T-helper 1 cell (primary cell): Measurements from ENCODE around the gene FARSA.
"Not testable (repeated sequence)": the region's sequence is repeated elsewhere in the genome, so short reads cannot be mapped to it uniquely, and the experiment has no call there.

Experiments
- DNase-seq, 5 donors: peaks; one replicate each; pipeline ENCODE4 v3.0.0-alpha.2; 2012 to 2020
- total RNA-seq, 4 donors: gene quantifications; one replicate each; lab custom pipeline; 2026; lab: John Stamatoyannopoulos, UW

The FARSA gene
- total RNA-seq = 17.0 to 31.2 (median 25.3) reads per million in 4 donors

DNA sequence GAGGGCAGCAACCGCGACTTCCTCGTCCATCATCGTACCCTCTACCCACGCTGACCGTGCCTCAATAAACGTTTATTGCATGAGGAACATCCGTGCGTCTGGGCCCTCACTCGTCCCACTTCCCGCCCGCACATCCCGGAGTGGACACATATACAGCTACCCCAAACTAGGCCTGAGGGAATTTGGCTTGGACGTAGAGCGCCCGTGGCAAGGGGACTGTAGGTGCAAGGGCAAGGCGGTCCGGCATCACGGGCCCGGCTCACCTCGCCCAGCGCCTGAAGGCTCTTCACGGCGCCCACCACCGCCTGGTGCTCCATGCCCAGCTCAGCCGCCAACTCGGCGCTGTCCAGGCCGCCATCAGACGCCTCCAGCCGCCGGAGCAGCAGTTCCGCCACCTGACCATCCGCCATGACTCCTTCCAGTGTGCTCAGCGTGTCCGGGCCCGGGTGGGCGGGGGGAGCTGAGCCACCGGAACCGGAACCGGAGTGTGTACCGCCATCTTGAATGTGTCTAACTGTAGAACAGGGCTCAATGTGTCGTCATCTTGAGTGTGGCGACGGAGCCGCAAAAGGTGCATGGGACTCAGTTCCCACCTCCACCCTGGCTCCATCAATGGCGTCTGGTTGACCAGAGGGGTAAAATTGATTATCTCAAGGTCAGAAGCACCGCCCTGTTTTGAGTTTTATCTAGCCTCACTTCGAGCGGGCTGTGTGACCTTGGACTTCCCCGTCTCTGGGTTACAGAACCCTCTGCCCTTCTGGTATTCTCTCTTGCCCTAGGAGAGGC is at the start of gene FARSA:
Gene FARSA, minus strand, starts transcription at position 425 of the 786 bp plus-strand sequence. Its CDS starts 15 bp downstream, at position 410.
- DNase-seq = peak; percentile 78 to 90 (median 84)

DNA sequence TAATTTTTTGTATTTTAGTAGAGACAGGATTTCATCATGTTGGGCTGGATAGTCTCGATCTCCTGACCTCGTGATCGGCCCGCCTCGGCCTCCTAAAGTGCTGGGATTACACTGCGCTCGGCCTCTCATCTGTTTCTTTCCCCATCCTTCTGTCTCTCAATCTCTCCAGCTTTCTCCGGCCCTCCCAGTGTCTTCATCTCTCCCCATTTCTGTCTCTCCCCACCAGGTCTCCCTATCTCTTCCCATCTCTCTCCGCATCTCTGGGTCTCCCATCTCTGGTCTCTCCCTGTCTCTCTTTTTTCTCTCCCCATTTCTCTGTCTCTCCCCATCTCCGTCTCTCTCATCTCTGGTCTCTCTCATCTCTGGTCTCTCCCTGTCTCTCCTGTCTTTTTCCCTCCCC is 49.6 kb upstream of the FARSA start:
- no peak for DNase-seq

DNA sequence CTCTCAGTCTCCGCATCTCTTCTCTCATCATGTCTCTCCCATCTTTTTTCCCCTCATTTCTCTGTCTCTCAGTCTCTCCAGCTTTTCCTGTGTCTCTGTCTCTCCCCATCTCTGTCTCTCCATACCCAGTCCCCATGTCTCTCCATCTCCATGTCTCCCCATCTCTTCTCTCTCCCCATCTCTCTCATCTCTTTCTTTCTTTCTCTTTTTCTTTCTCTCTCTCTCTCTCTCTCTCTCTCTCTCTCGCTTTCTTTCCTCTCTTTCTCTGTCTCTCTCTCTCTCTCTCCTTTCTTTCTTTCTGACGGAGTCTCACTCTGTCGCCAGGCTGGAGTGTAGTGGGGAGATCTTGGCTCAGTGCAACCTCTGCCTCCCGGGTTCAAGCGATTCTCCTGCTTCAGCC is 49.1 kb upstream of the FARSA start:
- DNase-seq = no peak

DNA sequence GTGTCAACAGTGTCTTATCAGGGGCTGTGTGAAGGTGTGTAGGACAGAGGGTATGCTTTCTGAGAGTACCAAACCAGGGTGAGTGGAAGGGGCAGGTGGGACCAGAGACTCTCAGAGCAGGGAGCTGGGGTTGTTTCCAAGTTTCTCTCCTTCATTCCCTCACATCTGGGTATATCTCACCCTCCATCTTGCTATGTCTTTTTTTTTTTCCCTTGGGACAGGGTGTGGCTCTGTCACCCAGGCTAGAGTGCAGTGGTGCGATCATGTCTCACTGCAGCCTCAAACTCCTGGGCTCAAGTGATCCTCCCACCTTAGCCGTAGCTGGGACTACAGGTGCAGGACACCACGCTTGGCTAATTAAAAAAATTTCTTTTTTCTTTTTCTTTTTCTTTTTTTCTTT is 46.5 kb upstream of the FARSA start:
- no peak for DNase-seq

DNA sequence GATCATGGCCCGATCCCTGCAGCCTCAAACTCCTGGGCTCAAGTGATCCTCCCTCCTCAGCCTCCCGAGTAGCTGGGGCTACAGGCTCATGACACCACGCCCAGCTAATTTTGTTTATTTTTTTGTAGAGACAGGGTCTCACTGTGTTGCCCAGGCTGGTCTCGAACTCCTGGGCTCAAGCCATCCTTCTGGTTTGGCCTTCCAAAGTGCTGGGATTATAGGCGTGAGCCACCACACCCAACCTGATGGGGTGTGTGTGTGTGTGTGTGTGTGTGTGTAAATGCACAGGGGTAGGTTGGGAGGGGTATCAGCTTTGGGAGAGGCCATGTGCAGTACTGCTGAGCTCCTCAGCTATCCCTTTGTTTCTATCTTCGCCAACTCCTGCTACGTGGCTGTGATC is 42.6 kb upstream of the FARSA start:
- not testable (repeated sequence) for DNase-seq

DNA sequence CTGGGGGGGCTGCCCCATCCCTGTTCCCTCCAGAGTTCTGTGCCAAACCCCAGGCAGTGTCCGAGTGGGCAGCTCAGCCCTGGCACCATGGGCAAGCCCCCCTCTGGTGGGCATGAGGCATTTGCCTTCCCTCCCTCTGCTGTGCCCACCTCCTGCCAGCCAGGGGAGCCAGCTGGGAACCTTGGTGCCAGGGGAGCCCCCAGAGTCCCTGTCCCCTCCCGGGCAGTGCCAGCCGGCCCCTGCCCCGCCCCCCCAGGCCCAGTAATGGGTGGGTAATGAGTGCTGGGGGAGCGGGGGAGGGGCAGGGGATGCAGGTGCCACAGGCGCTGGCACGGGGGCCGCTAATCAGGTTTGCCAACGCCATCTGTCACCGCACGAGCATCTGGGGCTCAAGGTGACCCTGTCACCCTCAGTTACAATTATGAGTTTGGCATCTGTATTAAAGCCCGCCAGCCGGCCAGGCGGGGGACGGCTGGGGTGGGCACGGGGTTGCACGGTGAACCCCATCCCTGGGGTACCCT is 41.8 kb upstream of the FARSA start:
- DNase-seq = no peak

DNA sequence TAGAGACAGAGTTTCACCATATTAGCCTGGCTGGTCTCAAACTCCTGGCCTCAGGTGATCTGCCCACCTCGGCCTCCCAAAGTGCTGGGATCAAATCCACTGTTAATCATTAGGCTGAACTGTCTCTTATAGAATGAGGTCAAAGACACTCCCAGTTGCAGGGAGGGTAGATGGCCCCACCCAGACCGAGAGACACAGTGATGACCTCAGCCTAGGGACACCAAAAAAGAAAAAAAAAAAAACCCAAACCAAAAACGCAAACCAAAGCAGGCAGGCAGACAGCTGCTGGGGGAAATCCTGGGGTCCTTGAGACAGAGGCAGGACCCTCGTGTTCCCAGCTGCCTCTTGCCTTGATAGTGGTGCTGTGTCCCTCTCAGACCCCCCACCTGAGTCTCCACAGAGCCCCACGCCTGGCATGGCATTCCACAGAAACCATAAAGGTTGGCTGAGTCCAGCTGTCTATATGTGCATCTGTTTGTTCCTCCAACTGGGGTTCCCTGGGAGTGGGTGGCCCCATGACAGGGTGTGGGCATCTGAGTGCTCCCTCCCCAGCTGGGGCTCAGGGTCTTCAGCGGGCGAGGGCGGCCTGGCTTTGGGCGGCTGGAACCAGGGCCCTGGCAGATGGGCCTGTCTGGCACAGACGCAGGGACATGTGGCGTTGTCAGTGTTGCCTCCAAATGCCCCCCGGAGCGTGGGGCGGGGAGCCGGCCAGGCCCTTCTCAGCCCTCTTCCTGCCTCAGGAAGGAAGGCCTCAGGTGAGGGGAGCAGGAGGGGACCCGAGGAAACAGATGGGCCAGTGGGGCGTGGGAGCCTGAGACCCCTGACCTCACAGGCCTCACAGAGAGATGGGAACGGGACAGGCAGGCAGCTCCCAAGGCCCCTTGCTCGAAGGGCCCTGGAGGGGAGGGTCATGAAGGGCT is 41.0 kb upstream of the FARSA start:
- DNase-seq = no peak

DNA sequence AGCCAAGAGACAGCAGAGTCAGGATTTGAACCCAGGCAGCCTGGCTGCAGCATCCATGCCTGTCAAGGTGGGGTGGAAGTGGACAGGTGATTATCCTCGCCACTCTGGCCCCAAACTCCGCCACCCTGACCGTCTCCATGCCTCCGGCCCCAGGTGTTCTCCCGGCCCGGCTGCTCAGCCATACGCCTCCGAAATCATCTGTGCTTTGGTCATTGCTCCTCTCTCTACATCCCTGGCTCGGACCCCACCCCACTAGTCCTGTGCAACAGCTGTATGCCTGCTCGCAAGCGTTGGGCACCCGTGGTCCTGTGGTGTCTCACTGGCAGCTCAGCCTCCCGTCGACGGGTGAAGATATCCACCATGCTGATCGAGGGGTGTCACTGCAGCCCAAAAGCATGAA is 39.7 kb upstream of the FARSA start:
- DNase-seq = no peak

DNA sequence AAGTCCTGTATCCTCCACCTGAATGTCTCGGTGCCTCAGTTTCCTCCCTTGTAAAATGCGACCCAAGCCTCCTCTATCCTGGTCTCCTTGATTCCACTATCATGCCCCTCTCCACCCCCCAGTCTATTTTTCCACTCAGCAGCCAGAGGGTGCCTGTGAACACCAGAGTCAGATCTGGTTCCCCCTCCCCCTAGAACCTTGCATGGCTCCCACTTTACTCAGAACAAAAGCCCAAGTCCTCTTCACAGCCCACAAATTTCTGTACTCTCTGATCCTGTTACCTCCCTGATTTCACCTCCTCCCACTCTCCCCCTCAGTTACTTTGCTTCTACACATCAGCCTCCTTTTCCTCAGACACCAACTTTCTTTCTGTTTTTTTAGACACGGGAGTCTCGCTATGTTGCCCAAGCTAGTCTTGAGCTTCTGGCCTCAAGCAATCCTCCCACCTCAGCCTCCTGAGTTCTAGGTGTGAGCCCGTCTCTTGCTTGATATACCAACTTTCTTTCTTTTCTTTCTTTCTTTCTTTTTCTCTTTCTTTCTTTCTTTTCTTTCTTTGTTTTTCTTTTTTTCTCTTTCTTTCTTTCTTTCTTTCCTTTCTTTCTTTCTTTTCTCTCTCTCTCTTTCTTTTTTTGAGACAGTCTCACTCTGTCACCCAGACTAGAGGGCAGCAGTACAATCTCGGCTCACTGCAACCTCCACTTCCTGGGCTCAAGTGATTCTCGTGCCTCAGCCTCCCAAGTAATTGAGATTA is 36.7 kb upstream of the FARSA start:
- no peak for DNase-seq

DNA sequence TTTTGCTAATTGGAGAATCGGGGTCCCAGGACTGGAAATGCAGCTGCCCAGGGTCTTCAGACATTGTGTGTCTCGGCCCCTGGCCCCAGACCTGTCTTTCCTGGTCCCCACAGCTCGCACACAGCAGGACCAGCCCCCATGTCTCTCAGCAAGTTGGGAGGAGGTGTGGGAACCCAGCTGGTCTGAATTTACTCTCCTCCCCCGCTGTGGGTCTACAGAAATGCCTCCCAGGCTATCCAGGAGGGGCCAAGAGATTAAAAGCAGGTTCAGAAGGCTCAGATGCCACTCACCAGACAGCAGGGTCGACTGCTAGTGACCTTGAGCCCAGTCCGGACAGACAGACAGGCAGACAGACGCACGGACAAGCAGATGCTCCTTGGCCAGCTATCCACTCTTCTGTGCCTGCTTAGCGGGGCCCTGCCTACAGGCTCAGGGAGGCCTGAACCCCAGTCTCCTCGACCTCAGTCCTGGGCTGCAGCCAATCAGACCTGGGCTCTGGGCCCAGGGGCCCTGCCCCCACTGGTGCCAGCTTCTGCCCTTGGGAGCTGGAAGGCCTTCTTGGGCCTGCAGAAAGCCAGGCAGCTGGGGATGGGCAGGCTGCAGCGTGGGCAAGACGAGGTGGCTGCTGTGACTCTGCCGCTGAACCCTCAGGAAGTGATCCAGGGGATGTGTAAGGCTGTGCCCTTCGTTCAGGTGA is 35.9 kb upstream of the FARSA start, which contains the start of gene DAND5:
Gene DAND5, plus strand, starts transcription at position 285 of the 697 bp plus-strand sequence. Its CDS starts 85 bp downstream, at position 370.
- no peak for DNase-seq

DNA sequence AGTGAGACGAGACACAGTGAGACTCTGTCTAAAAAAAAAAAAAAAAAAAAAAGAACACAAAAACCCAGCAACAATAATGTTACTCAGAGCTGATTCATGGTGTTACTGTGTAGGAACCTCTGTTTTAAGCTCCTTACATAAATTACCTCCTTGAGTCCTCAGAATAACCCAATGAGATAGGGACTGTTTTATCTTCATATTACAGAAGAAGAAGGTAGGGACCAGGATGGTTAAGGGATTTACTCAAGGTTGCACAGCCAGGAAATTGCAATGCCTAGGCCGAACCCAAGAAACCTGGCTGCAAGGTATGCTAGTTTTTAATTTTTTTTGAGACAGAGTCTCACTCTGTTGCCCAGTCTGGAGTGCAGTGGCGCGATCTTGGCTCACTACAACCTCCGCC is 34.4 kb upstream of the FARSA start:
- DNase-seq = no peak

DNA sequence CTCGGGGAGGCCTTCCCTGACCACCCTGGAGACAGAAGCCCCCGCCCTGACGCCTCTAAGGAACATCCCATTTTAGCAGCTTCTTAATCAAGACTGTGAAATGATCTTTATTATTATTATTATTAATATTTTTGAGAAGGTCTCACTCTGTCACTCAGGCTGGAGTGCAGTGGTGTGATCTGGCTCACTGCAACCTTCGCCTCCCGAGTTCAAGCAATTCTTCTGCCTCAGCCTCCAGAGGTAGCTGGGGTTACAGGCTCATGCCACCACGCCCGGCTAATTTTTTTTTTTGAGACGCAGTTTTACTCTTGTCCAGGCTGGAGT is 32.3 kb upstream of the FARSA start:
- DNase-seq = no peak

DNA sequence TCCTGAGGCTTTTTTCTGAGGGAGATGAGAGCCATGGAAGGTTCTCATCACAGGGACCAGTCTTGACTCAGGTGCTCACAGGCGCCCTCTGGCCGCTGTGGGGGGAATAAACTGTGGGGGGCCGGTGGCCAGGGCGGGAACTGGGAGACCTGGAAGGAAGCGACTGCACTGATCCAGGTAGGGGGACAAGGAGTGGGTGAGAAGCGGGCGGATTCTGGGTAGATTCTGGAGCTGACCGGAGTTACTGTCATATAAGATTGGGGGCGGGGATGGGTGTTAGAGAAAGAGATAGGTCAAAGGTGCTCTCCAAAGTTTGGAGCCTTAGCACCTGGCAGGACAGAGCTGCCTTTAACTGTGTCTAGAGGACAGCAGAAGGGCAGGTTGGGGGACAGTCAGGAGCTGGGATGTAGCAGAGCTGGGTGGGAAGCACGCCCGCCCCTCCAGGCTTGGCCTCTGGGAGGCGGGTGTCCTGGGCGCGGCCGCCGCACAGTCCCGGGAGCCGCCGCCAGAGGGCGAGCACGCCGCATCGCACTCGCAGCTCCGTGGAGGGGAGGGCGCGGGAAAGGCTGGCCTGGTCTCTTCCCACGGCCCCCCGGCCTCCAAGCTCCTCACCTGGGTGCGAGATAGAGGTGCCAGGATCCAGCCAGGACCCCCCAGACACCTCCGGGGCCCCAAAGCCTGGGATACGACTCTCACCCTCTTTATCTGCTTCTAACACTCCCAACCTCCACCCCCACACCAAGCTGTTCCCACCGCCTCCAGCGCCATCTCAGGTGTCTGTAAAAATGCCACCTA is 31.7 kb upstream of the FARSA start:
- DNase-seq = peak; percentile 57 to 79 (median 69)

DNA sequence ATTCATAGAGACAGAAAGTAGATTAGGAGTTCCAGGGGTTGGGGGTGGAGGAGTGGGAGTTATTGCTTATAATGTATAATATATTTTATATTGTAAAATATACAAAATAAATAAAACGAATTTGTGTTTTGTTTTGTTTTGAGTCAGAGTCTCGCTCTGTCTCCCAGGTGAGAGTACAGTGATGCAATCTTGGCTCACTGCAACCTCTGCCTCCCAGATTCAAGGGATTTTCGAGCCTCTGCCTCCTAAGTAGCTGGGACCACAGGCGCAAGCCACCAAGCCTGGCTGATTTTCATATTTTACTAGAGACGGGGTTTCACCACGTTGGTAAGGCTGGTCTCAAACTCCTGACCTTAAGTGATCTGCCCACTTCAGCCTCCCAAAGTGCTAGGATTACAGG is 26.0 kb upstream of the FARSA start:
- DNase-seq = no peak

DNA sequence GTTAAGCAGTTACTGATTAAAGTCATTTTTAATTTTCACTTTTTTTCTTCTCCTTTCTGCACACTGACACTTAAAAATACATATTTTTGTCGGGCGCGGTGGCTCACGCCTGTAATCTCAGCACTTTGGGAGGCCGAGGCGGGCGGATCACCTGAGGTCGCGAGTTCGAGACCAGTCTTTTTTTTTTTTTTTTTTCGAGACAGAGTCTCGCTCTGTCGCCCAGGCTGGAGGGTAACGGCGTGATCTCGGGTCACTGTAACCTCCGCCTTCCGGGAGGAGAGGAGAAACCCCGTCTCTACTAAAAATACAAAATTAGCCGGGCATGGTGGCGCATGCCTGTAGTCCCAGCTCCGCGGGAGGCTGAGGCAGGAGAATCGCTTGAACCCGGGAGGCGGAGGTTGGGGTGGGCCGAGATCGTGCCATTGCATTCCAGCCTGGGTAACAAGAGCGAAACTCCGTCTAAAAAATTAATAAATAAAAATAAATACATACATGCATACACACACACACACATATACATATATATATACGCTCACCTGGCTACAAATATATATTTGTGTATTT is 24.0 kb upstream of the FARSA start:
- not testable (repeated sequence) for DNase-seq

DNA sequence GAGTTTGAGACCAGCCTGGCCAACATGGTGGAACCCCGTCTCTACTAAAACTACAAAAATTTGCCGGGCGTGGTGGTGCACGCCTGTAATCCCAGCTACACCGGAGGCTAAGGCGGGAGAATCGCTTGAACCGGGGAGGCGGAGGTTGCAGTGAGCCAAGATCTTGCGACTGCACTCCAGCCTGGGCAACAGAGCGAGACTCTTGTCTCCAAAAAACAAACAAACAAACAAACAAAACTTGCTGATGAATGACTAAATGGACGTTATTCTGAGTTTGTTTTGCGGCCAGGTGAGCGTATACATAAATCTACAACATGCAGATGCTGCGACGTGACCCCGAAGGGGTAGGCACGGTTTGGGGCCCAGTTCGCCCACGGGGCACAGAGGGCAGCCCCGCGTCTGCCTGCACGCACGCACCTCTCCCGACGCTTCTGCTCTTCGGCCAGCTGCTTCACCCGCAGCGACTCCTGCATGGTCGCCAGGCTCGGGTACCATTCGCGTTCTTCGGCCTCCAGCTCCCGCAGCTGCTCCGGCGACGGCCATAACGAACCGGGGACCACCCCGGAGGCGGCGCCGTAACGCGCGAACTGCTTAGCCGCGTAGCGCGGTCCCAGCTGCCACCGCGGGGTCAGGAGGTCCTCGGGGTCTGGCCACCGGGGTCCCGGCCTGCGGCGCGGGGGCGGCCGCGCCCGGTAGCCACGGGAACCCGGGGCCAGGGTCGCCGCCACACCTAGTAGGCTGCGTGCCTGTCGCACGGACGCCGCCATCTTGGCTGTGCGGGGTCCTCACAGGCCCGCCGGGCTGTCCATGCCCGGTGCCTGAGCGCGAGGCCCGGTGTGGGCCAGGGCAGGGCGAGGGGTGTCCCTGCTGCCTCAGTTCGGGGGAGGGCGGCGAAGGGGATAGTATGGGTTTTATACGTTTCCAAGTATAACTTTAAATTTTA is 23.2 kb upstream of the FARSA start, which contains the start of gene GADD45GIP1:
Gene GADD45GIP1, minus strand, starts transcription at position 778 of the 943 bp plus-strand sequence. Its CDS starts 11 bp downstream, at position 767.
- DNase-seq = peak; percentile 56 to 86 (median 66)

DNA sequence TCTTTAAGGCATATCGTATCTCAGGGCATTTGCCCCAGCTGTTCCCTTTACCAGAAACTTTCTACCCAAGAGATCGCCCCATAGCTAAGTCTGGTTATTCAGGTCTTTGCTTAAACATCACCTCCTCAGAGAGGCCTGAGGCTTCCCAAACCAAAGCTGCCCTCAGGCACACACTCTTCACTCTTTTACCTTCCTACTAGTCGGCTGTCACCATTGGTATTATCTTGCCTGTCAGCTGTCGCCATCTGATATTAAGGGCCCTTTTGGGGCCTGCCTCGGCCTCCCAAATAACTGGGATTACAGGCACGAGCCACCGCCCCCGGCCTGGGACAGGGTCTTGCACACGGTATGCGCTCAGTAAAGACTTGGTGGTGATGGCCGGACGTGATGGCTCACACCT is 22.5 kb upstream of the FARSA start:
- DNase-seq = no peak

DNA sequence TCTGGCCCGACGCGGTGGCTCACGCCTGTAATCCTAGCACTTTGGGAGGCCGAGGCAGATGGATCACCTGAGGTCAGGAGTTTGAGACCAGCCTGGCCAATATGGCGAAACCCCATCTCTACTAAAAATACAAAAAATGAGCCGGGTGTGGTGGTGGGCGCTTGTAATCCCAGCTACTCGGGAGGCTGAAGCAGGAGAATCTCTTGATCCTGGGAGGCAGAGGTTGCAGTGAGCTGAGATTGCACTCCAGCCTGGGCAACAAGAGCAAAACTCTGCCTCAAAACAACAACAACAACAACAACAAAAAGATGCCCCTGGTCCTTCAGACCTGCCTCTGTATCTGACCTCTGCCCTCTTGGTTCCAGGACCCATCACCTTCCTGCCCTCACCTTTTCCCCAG is 22.1 kb upstream of the FARSA start:
- DNase-seq = not testable (repeated sequence)

DNA sequence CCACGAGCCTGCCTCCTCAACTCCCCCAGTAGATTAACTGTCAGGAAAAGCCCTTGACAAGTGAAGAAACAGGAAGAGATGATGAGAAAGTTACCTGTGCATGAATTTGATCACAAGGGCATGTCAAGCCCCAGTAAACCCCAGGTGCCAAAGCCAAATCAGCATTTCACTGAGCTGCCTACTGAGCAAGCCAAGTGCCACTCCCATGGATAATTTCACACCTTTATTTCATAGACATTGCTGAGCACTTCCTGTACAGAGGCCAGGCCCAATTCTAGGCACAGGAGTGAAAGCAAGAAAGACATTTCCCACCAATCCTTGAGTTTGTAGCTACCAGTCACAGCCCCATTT is 21.1 kb upstream of the FARSA start:
- DNase-seq = no peak
